ENCODE measurements around the gene ADAMTSL5. TPM values are rescaled to one million over a fixed set of nuclear protein-coding genes. Genes with fewer than 3 reads are reported as not detected.

The ADAMTSL5 gene
- total and polyA plus RNA-seq, 9 of the 15 experiments (the other 6 are each of a cell fraction or from before 2014, with no cell fraction given), result 1.0 to 11.6 (median 4.1) TPM

- TF ChIP-seq CHCHD3 (CRISPR knock-in tag; IDR thresholded peaks at IDR 0.05), result no peak
- TF ChIP-seq PRMT5 (CRISPR knock-in tag; IDR thresholded peaks at IDR 0.05), result no peak
- TF ChIP-seq THRA (IDR thresholded peaks at IDR 0.05), result no peak
- TF ChIP-seq SRSF1 (IDR thresholded peaks at IDR 0.05; ENCODE audit: low read depth, low read length), result no peak
- TF ChIP-seq E2F6 (IDR thresholded peaks at IDR 0.05; ENCODE audit: borderline replicate concordance in 1 of 2, extremely low read depth in 1 of 2, insufficient read depth in 1 of 2, insufficient read length in 1 of 2, low read depth in 1 of 2, low read length in 1 of 2, poor library complexity in 1 of 2, severe bottlenecking in 1 of 2), result peak; percentile 92 to 94
- TF ChIP-seq E2F4 (CRISPR knock-in tag; IDR thresholded peaks at IDR 0.05; ENCODE audit: low read depth), result no peak
- no peak for TF ChIP-seq ZFP1 (CRISPR knock-in tag; IDR thresholded peaks at IDR 0.05)
- no peak for TF ChIP-seq ZNF609 (CRISPR knock-in tag; IDR thresholded peaks at IDR 0.05; ENCODE audit: borderline replicate concordance)
- TF ChIP-seq ZNF24 (IDR thresholded peaks at IDR 0.05), result no peak
- no peak for TF ChIP-seq ZNF780A (CRISPR knock-in tag; IDR thresholded peaks at IDR 0.05)
- TF ChIP-seq TARDBP (IDR thresholded peaks at IDR 0.05), result peak; percentile 31; the same call in 1 of the 2 replicates
- no peak for TF ChIP-seq BRF2 (IDR thresholded peaks at IDR 0.05; ENCODE audit: borderline replicate concordance, insufficient read depth, insufficient read length)
- peak; percentile 93 for TF ChIP-seq ELF1 (tag; IDR thresholded peaks at IDR 0.05)
- TF ChIP-seq PHTF2 (CRISPR knock-in tag; IDR thresholded peaks at IDR 0.05), result no peak
- no peak for TF ChIP-seq RFX5 (IDR thresholded peaks at IDR 0.05; ENCODE audit: low read depth, low read length)
- TF ChIP-seq GMEB1 (CRISPR knock-in tag; IDR thresholded peaks at IDR 0.05), result peak; percentile 57
Observed at GRCh38 chr19:1507763-1508506, 4.9 kb downstream of the ADAMTSL5 start (continued).
